ENCODE data around the gene COL13A1. TPM values are rescaled to one million over a fixed set of nuclear protein-coding genes. Genes with fewer than 3 reads are reported as not detected.

Gene COL13A1
- total and polyA plus RNA-seq, 2 of the 8 experiments (the other 6 are each of a cell fraction or from before 2014, with no cell fraction given) = 2.6 to 5.2 TPM

DNA sequence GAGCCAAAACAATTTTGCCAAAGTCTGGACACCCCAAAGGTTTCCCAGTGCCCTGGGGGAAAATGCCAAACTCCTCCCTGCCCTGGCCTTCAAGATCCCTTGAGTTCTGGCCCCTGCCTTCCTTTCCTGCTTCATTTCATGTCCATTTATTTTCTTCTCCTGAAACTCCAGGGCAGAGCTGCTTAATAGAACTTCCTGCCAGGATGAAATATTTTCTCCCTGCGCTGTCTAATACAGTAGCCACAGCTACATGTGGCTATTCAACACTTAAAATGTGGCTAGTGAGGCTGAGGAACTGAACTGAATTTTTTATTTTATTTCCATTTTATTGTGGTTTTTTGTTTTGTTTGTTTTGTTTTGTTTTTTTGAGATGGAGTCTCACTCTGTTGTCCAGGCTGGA lies 49.6 kb downstream of the COL13A1 start:
- no peak overlapping the region for H4K5ac ChIP-seq (ENCODE audit: insufficient read length, low read depth, low read length)
- H2BK120ac ChIP-seq (replicated peaks; ENCODE audit: low read depth, low read length) = peak overlapping the region; percentile 26
- H3K36me3 ChIP-seq (ENCODE audit: control insufficient read depth in 2 of 4, insufficient read depth in 4 of 4, low read length in 3 of 4) = no peaks in the 10 kb centered on the region
- DNase-seq (ENCODE audit: low read depth in 1 of 2, low spot score in 2 of 2) (no peak), FAIRE-seq (no peak)
- no peak overlapping the region for H4K8ac ChIP-seq (ENCODE audit: extremely low read depth, insufficient read depth, low read length)
- H3K4ac ChIP-seq (replicated peaks; ENCODE audit: insufficient read length, low read depth, low read length) = peak overlapping the region; percentile 40
- H3K9ac ChIP-seq (replicated peaks in 1 of 4; ENCODE audit: extremely low read depth in 1 of 4, low read depth in 3 of 4, low read length in 3 of 4) = no peak overlapping the region
- H3K79me1 ChIP-seq (ENCODE audit: low read depth, low read length) = no peaks in the 10 kb centered on the region
- H4K20me1 ChIP-seq (replicated peaks in 1 of 2; ENCODE audit: control insufficient read depth in 1 of 2, insufficient read depth in 2 of 2, low read length in 2 of 2) = no peaks in the 10 kb centered on the region
- H2AFZ ChIP-seq (ENCODE audit: low read length) = no peak overlapping the region
- no peaks in the 10 kb centered on the region for H3K27me3 ChIP-seq (replicated peaks in 1 of 4; ENCODE audit: control insufficient read depth in 3 of 4, extremely low read depth in 1 of 4, insufficient read depth in 3 of 4, low read length in 3 of 4)
- H2BK15ac ChIP-seq (ENCODE audit: low read length) = no peak overlapping the region
- H3K4me3 ChIP-seq (ENCODE audit: extremely low read depth in 1 of 4, insufficient read depth in 2 of 4, low read depth in 3 of 4, low read length in 4 of 4) = no peak overlapping the region
- no peak overlapping the region for H3K56ac ChIP-seq (replicated peaks; ENCODE audit: insufficient read length, low read depth, low read length)
- no peaks in the 10 kb centered on the region for H3K23me2 ChIP-seq (ENCODE audit: low read depth, low read length)
- ChIA-PET POLR2A (ENCODE audit: partially characterized antibody) (interaction anchor here (1.6 to 2.1 kb wide), 3 partner anchors 9 to 63 kb away, joined by 3 to 5 read pairs (median 4); no protein-coding TSS in a partner anchor), CTCF (ENCODE audit: partially characterized antibody) (interaction anchor here (0.6 to 13.8 kb wide), 22 partner anchors 10 to 1709 kb away, joined by 3 to 128 read pairs (median 4); partner anchors contain the start of gene COL13A1)
- peak overlapping the region; percentile 55 for H2AK5ac ChIP-seq (ENCODE audit: low read depth, low read length)
- TF ChIP-seq, protein P1, sequence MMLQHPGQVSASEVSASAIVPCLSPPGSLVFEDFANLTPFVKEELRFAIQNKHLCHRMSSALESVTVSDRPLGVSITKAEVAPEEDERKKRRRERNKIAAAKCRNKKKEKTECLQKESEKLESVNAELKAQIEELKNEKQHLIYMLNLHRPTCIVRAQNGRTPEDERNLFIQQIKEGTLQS (IDR thresholded peaks at IDR 0.05; ENCODE audit: insufficient read depth, low read depth, low read length) = no peak
- TF ChIP-seq YY1 (IDR thresholded peaks at IDR 0.05; ENCODE audit: low read depth, low read length) (no peak), SIN3A (conservative IDR thresholded peaks at IDR 0.05 in 1 of 2, IDR thresholded peaks at IDR 0.05 in 1 of 2; ENCODE audit: low read depth in 1 of 2, low read length in 2 of 2) (no peak), GTF2F1 (IDR thresholded peaks at IDR 0.05; ENCODE audit: borderline replicate concordance, low read depth, low read length) (no peak), JUN (IDR thresholded peaks at IDR 0.05; ENCODE audit: low read depth, low read length) (no peak), JUND (IDR thresholded peaks at IDR 0.05; ENCODE audit: low read length) (no peak)
- H3K18ac ChIP-seq (ENCODE audit: extremely low read depth, low read length) = 0 out of 2 replicates have a peak overlapping the region, but pooled peaks have one; percentile 21
- no peak overlapping the region for H3K27ac ChIP-seq (ENCODE audit: low read depth, low read length)
- H2BK5ac ChIP-seq (ENCODE audit: low read depth, low read length) = peak overlapping the region; percentile 38; the same call in 1 of the 2 replicates
- H3K23ac ChIP-seq (ENCODE audit: insufficient read length) = no peak overlapping the region
- WGBS, 2 experiments (ENCODE audit: extremely low coverage in 1 of 2, insufficient coverage in 1 of 2, insufficient read length in 1 of 2, insufficient replicate concordance in 2 of 2, low coverage in 1 of 2, low lambda C conversion rate in 2 of 2, missing lambda C conversion rate in 1 of 2) = 95% methylated on average over 1 of the region's 1 CpG; no CpG with 5 or more reads in 1 of the 2 experiments
- H3K79me2 ChIP-seq (ENCODE audit: control insufficient read depth in 1 of 2, insufficient read depth in 2 of 2, low read length in 2 of 2) = no peaks in the 10 kb centered on the region
- H2BK20ac ChIP-seq (ENCODE audit: low read length) = peak overlapping the region; percentile 89; the same call in 1 of the 2 replicates
- H3K14ac ChIP-seq (ENCODE audit: insufficient read length) = no peak overlapping the region
- no peaks in the 10 kb centered on the region for H3K9me3 ChIP-seq (ENCODE audit: insufficient read depth in 2 of 2, low read depth in 1 of 2, low read length in 1 of 2)
- H3K4me2 ChIP-seq (ENCODE audit: insufficient read depth in 1 of 2, low read depth in 2 of 2, low read length in 2 of 2) = no peak overlapping the region
- peak overlapping the region; percentile 91; the same call in 1 of the 2 replicates for H2BK12ac ChIP-seq (ENCODE audit: low read depth, low read length)
- peaks cover 14 to 42% (median 23%) of the 10 kb centered on the region in 4 experiments for H3K4me1 ChIP-seq (replicated peaks in 1 of 4; ENCODE audit: control insufficient read depth in 3 of 4, insufficient read depth in 4 of 4, low read length in 3 of 4)
- H4K91ac ChIP-seq (replicated peaks; ENCODE audit: insufficient read length, low read length) = no peak overlapping the region

All from H1 (cell line).